HCT116 (cell line): Measurements from ENCODE around the gene CASP10. TPM values are rescaled to one million over a fixed set of nuclear protein-coding genes. Genes with fewer than 3 reads are reported as not detected.

ENCODE experiments used
- ATAC-seq: fragments of 200-7000 bp; cut with Tn5 transposase; 2 replicates; pipeline ENCODE4 v1.9.1; 2020; ENCODE audit warnings: mild to moderate bottlenecking, moderate library complexity
- BruUV-seq: library from RNA; stranded (reverse); fragments of 400-500 nt; replicated peaks from 2 replicates; lab custom pipeline; 2021; lab: Mats Ljungman, UMichigan
- CTCF ChIA-PET: fragments of 300-600 bp; sonication (Branson Sonifier 250); formaldehyde crosslinking; loops from one replicate; lab custom pipeline; 2021; ENCODE audit warnings: antibody characterized with exemption; lab: Charles Lee
- POLR2A ChIA-PET: fragments of 300-600, 350-600 bp; sonication (Branson Sonifier 250); formaldehyde crosslinking; loops from one replicate; lab custom pipeline; 2021; ENCODE audit warnings: antibody characterized with exemption; lab: Charles Lee
- RAD21 ChIA-PET, 2 experiments: fragments of 300-600 bp; sonication (Branson Sonifier 250); formaldehyde crosslinking; loops; one replicate each; lab custom pipeline; 2023; ENCODE audit warnings: low total read pairs in 2 of 2; ENCODE audit not compliant: uncharacterized antibody in 2 of 2, unreplicated experiment in 2 of 2, low non-redundant PET in 1 of 2; lab: Charles Lee
- DNase-seq: peaks from one replicate; pipeline ENCODE4 v3.0.0-alpha.2; 2010; ENCODE audit warnings: low read depth, low spot score
- H2AFZ ChIP-seq: fragments of 200-600 bp; shearing (Covaris generic), sonication (generic); 2 replicates; pipeline ENCODE4 v1.6.1; 2017; ENCODE audit warnings: low read depth, mixed run types, mixed read lengths, antibody characterized with exemption, low read length; ENCODE audit not compliant: poor library complexity, severe bottlenecking
- H3K27ac ChIP-seq: 2 replicates; pipeline ENCODE4 v1.5.1; 2012; ENCODE audit warnings: low read depth, low read length
- H3K27me3 ChIP-seq: fragments of 200-600 bp; sonication (generic); 2 replicates; pipeline ENCODE4 v1.6.1; 2016; ENCODE audit warnings: mixed run types, low read length, mixed read lengths; ENCODE audit not compliant: insufficient read depth
- H3K36me3 ChIP-seq, 2 experiments: fragments of 200-500 bp in 1 of 2; fragments of 200-600 bp in 1 of 2; sonication (Bioruptor generic) in 1 of 2; sonication (generic) in 1 of 2; 2 replicates each; pipeline versions ENCODE4 v1.5.1 to v1.6.1; 2014 to 2016; ENCODE audit warnings: low read length in 2 of 2, inconsistent platforms in 1 of 2, mixed read lengths in 1 of 2, mixed run types in 1 of 2; ENCODE audit not compliant: insufficient read depth in 2 of 2, control insufficient read depth in 1 of 2
- H3K4me1 ChIP-seq, 2 experiments: fragments of 200-600 bp in 1 of 2; sonication (generic) in 1 of 2; 2 replicates each; pipeline versions ENCODE4 v1.5.1 to v1.6.1; 2012 to 2017; ENCODE audit warnings: low read length in 2 of 2, inconsistent platforms in 1 of 2, mild to moderate bottlenecking in 1 of 2, mixed read lengths in 1 of 2, mixed run types in 1 of 2, moderate library complexity in 1 of 2; ENCODE audit not compliant: insufficient read depth in 2 of 2, control insufficient read depth in 1 of 2
- H3K4me2 ChIP-seq: fragments of 200-600 bp; sonication (generic); 2 replicates; pipeline ENCODE4 v1.6.1; 2017; ENCODE audit warnings: mixed run types, low read length, mixed read lengths
- H3K4me3 ChIP-seq, 2 experiments: fragments of 200-600 bp in 1 of 2; sonication (generic) in 1 of 2; replicated peaks in 1 of 2; 2 replicates each; pipeline ENCODE4 v1.5.1; 2011 to 2016; ENCODE audit warnings: low read length in 2 of 2, control low read depth in 1 of 2, low read depth in 1 of 2, mild to moderate bottlenecking in 1 of 2, mixed read lengths in 1 of 2, mixed run types in 1 of 2
- H3K79me2 ChIP-seq: fragments of 200-600 bp; sonication (generic); 2 replicates; pipeline ENCODE4 v1.6.1; 2017; ENCODE audit warnings: mild to moderate bottlenecking, mixed run types, low read length, moderate library complexity, mixed read lengths; ENCODE audit not compliant: insufficient read depth
- H3K9ac ChIP-seq: fragments of 200-600 bp; sonication (generic); 2 replicates; pipeline ENCODE4 v1.6.1; 2016; ENCODE audit warnings: low read length, mixed read lengths
- H3K9me2 ChIP-seq: fragments of 200-600 bp; sonication (generic), shearing (Covaris generic); 2 replicates; pipeline ENCODE4 v1.6.1; 2017; ENCODE audit warnings: mixed run types, mild to moderate bottlenecking, moderate library complexity; ENCODE audit not compliant: insufficient read depth
- H3K9me3 ChIP-seq, 2 experiments: fragments of 200-500 bp in 1 of 2; fragments of 200-600 bp in 1 of 2; sonication (Bioruptor generic) in 1 of 2; sonication (generic) in 1 of 2; 2 replicates each; pipeline ENCODE4 v1.6.1; 2014 to 2017; ENCODE audit warnings: low read length in 2 of 2, mixed read lengths in 2 of 2, inconsistent platforms in 1 of 2, low read depth in 1 of 2, mild to moderate bottlenecking in 1 of 2, mixed run types in 1 of 2, moderate library complexity in 1 of 2; ENCODE audit not compliant: control insufficient read depth in 1 of 2, insufficient read depth in 1 of 2
- H4K20me1 ChIP-seq: fragments of 200-600 bp; sonication (generic), shearing (Covaris generic); 2 replicates; pipeline ENCODE4 v1.6.1; 2017; ENCODE audit warnings: mixed run types, mild to moderate bottlenecking, moderate library complexity; ENCODE audit not compliant: insufficient read depth
- EGR1 ChIP-seq: IDR thresholded peaks from 2 replicates; pipeline ENCODE4 v1.6.1; 2012; ENCODE audit warnings: low read depth
- JUND ChIP-seq: IDR thresholded peaks from 2 replicates; pipeline ENCODE4 v1.6.1; 2012
- POLR2AphosphoS5 ChIP-seq: IDR thresholded peaks from 2 replicates; pipeline ENCODE4 v1.6.1; 2011; ENCODE audit warnings: mild to moderate bottlenecking, low read depth, low read length, moderate library complexity
- RAD21 ChIP-seq: IDR thresholded peaks from 2 replicates; pipeline ENCODE4 v1.6.1; 2012; ENCODE audit warnings: low read depth, mild to moderate bottlenecking
- SRF ChIP-seq: IDR thresholded peaks from 2 replicates; pipeline ENCODE4 v1.6.1; 2012; ENCODE audit warnings: low read depth
- TCF7L2 ChIP-seq: IDR thresholded peaks from 2 replicates; pipeline ENCODE4 v1.7.0; 2011; ENCODE audit warnings: borderline replicate concordance, inconsistent platforms; ENCODE audit not compliant: insufficient read depth, insufficient read length; ENCODE audit errors: extremely low read depth
- YY1 ChIP-seq: IDR thresholded peaks from 2 replicates; pipeline ENCODE4 v1.6.1; 2011; ENCODE audit warnings: low read length, low read depth, moderate library complexity, mild to moderate bottlenecking; ENCODE audit not compliant: insufficient replicate concordance; ENCODE audit errors: extremely low read depth
- ZNF274 ChIP-seq: fragments of 200-500 bp; sonication (Bioruptor generic); IDR thresholded peaks from 2 replicates; pipeline ENCODE4 v1.6.1; 2014; ENCODE audit warnings: mild to moderate bottlenecking, low read depth, low read length, inconsistent platforms
- intact Hi-C: fragments of 100-400 bp; cut with micrococcal nuclease; formaldehyde crosslinking; loops from 2 replicates; pipeline ENCODE4 v1.10.0; 2022
- total RNA-seq: library from RNA; stranded (reverse); gene quantifications from one replicate; pipeline ENCODE4 v1.2.1, GENCODE V29; 2021; ENCODE audit not compliant: unreplicated experiment
- TF ChIP-seq, protein P1 (sequence below): IDR thresholded peaks from 2 replicates; pipeline ENCODE4 v1.6.1; 2012
- TF ChIP-seq, protein P2 (sequence below): IDR thresholded peaks from 2 replicates; pipeline ENCODE4 v1.6.1; 2012

The CASP10 gene
- total RNA-seq, 1 experiment from 2014 or later = 2.6 TPM

DNA sequence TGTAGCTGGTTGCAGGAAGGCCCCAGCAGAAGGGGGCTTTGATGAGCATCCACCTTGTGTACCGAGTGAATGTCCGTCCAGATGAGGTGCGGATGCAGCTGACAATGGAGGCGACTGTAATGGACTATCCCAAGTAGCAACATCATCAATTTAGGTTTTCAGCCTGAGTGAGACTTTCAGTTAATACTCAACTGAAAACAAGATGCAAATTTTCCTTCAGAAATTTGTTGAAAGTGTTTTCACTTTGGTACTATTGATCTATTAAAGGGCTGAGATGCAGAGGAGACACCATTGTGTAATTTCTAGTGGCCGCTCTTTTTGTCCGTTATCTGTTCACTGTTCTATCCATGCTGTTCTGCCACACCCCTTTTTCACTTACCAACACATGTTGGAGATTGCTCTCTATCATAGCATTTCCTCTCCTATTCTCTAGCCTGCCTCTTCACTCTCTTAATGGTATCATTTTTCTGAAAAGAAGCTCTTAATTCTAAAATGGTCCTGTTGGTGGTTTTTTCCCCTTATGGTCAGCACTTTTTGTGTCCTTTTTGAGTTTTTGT, 65.4 kb downstream of the CASP10 start:
- intact Hi-C loops = no loop called here
- Histone ChIP-seq H3K27me3 (no peaks in the 10 kb centered on the region), H3K4me2 (no peak overlapping the region), H4K20me1 (no peaks in the 10 kb centered on the region), H3K4me3 (no peak overlapping the region), H3K4me1 (no peaks in the 10 kb centered on the region), H3K27ac (no peak overlapping the region), H3K9me3 (no peaks in the 10 kb centered on the region), H3K9ac (no peak overlapping the region), H3K36me3 (no peaks in the 10 kb centered on the region), H3K9me2 (no peaks in the 10 kb centered on the region), H2AFZ (no peak overlapping the region), H3K79me2 (no peaks in the 10 kb centered on the region)
- BruUV-seq = no TSS peak
- ATAC-seq (no peak), DNase-seq (no peak)
- POLR2A ChIA-PET = no interaction called here
- CTCF ChIA-PET = no interaction called here
- TF ChIP-seq, protein P1, sequence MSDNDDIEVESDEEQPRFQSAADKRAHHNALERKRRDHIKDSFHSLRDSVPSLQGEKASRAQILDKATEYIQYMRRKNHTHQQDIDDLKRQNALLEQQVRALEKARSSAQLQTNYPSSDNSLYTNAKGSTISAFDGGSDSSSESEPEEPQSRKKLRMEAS = no peak
- TF ChIP-seq SRF (no peak), YY1 (no peak), RAD21 (no peak), POLR2AphosphoS5 (no peak), EGR1 (no peak), TCF7L2 (no peak), JUND (no peak)
- TF ChIP-seq, protein P2, sequence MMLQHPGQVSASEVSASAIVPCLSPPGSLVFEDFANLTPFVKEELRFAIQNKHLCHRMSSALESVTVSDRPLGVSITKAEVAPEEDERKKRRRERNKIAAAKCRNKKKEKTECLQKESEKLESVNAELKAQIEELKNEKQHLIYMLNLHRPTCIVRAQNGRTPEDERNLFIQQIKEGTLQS = no peak
- RAD21 ChIA-PET = no interaction called here

DNA sequence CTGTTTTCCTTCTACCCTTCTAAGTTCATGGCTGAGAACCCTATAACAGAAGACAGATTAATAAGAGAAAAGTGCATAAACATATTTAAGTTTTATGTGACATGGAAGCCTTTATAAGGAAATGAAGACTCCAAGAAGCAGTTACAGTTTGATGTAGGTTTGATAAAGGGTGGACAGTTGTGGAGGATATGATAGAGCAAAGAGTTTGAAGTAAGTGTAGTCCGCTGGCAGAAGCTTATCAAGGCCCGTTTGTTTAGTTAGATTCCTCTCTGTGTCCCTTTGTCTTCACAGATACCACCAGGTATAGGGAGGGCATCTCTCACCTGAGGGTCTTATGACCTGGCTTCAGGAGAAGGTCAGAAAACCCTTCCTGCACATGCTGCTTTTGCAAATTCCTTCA, 66.9 kb downstream of the CASP10 start:
- Histone ChIP-seq H3K36me3 (no peaks in the 10 kb centered on the region), H3K9ac (no peak overlapping the region), H2AFZ (no peak overlapping the region), H4K20me1 (no peaks in the 10 kb centered on the region), H3K4me1 (peaks cover 0 to 6% of the 10 kb centered on the region in 2 experiments; a peak in 1 of 4 replicates), H3K79me2 (no peaks in the 10 kb centered on the region), H3K27me3 (no peaks in the 10 kb centered on the region), H3K9me3 (no peaks in the 10 kb centered on the region), H3K9me2 (no peaks in the 10 kb centered on the region), H3K4me3 (no peak overlapping the region), H3K4me2 (no peak overlapping the region), H3K27ac (no peak overlapping the region)
- ATAC-seq (no peak), DNase-seq (no peak)
- TF ChIP-seq ZNF274 = no peak
- no TSS peak for BruUV-seq
- ChIA-PET RAD21 (no interaction called here), POLR2A (no interaction called here), CTCF (no interaction called here)
- intact Hi-C loops = no loop called here
